PFSK-1 (cell line): ENCODE data around the gene HHLA2. TPM values are rescaled to one million over a fixed set of nuclear protein-coding genes. Genes with fewer than 3 reads are reported as not detected.

ENCODE experiments used
- FOXP2 ChIP-seq: optimal IDR thresholded peaks from 2 replicates; pipeline ENCODE3; 2011; ENCODE audit warnings: borderline replicate concordance, control low read depth, inconsistent platforms; ENCODE audit not compliant: insufficient read depth; ENCODE audit errors: extremely low read length, extremely low read depth
- POLR2AphosphoS5 ChIP-seq: IDR thresholded peaks from 2 replicates; pipeline ENCODE4 v1.6.1; 2012; ENCODE audit warnings: low read depth, mild to moderate bottlenecking, control low read depth, low read length, moderate library complexity
- REST ChIP-seq, 2 experiments: IDR thresholded peaks; 2 replicates each; pipeline versions ENCODE4 v1.6.1 to v1.8.0; 2011 to 2012; ENCODE audit warnings: low read depth in 2 of 2, low read length in 2 of 2, control low read depth in 1 of 2, inconsistent platforms in 1 of 2, mild to moderate bottlenecking in 1 of 2, moderate library complexity in 1 of 2; ENCODE audit not compliant: insufficient read depth in 1 of 2
- SIN3A ChIP-seq: IDR thresholded peaks from 2 replicates; pipeline ENCODE4 v1.6.1; 2012; ENCODE audit warnings: mild to moderate bottlenecking, low read length, moderate library complexity, borderline replicate concordance; ENCODE audit not compliant: insufficient read depth
- TAF1 ChIP-seq: IDR thresholded peaks from 2 replicates; pipeline ENCODE4 v1.6.1; 2012; ENCODE audit warnings: low read length, control low read depth, borderline replicate concordance; ENCODE audit not compliant: insufficient read depth
- polyA plus RNA-seq: library from polyadenylated mRNA; unstranded; fragments of >200 nt; gene quantifications from one replicate; pipeline ENCODE4 v1.2.1, GENCODE V29; 2012; ENCODE audit warnings: low read depth, missing spikeins; ENCODE audit not compliant: insufficient read length

Gene HHLA2
- polyA plus RNA-seq: not detected

DNA sequence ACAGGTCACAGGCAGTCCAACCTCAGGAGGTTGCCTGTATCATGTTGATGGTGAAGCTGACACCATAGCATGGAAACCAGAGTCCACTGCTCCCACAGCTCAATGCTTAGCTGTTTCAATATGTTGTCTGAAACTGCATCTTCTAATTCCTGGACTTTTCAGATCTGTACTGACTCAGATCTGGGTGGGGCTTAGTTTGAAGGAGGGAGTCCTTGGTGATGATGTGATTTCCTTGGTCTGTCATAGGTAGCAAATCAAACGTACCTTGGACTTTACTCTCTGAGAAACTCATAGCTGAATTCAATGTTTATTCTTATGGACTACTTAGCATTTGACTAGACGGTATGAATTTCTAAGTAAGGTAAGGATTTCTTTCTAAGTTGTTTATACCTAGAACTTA is at the start of gene HHLA2:
TSS of gene HHLA2 (plus strand) at position 310 of the 400 bp plus-strand sequence. CDS start 55,266 bp downstream, outside the sequence.
- no peak for TF ChIP-seq TAF1
- TF ChIP-seq FOXP2: no peak
- no peak for TF ChIP-seq REST (IDR thresholded peaks at IDR 0.05; ENCODE audit: insufficient read depth in 1 of 2, low read depth in 2 of 2, low read length in 2 of 2)
- TF ChIP-seq SIN3A: no peak
- TF ChIP-seq POLR2AphosphoS5: no peak

DNA sequence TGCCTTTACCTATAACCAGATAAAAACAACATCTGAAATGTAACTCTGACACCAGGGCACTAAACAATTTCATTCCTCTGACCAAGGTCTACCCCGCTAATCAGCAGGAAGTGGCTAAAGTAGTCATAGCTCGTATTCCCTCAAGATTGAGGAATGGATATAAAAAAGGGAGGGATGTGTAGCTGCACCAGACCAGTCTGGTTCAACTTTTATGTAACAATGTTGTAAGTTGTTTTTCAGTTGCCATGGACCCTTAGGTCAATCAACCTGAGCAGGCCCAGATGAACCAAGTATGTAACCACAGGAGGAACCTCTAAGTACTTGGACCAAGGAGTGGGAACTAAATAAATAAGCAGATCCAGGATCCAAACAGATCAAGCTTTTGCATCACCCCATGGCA is 45.7 kb upstream of the HHLA2 start:
- TF ChIP-seq POLR2AphosphoS5 (no peak), REST (IDR thresholded peaks at IDR 0.05; ENCODE audit: insufficient read depth in 1 of 2, low read depth in 2 of 2, low read length in 2 of 2) (no peak), TAF1 (no peak), SIN3A (no peak), FOXP2 (no peak)

GRCh38 chr3:108251265-108251664 is 45.1 kb upstream of the HHLA2 start:
- no peak for TF ChIP-seq REST (IDR thresholded peaks at IDR 0.05; ENCODE audit: insufficient read depth in 1 of 2, low read depth in 2 of 2, low read length in 2 of 2)
- no peak for TF ChIP-seq FOXP2
- no peak for TF ChIP-seq SIN3A
- TF ChIP-seq TAF1: no peak
- no peak for TF ChIP-seq POLR2AphosphoS5

- TF ChIP-seq REST (IDR thresholded peaks at IDR 0.05; ENCODE audit: insufficient read depth in 1 of 2, low read depth in 2 of 2, low read length in 2 of 2): no peak
- no peak for TF ChIP-seq FOXP2
- no peak for TF ChIP-seq POLR2AphosphoS5
- TF ChIP-seq SIN3A: no peak
- TF ChIP-seq TAF1: no peak
Observed at GRCh38 chr3:108251844-108252243, 44.5 kb upstream of the HHLA2 start.

DNA sequence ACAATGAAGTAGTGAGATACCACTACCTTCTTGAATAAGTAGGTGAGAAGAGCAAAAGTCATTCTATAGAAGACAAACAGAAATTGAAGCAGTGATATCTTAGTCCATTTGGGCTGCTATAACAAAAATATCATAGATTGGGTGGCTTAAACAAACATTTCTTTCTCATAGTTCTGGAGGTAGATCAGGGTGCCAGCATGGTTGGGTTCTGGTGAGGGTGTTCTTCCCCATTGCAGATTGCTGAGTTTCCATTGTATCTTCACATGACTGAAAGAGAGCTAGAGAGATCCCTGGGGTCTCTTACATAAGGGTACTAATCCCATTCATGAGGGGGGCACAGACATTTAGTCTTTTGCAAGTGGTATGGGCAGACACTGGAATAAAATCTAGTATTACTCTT is 41.2 kb upstream of the HHLA2 start:
- TF ChIP-seq TAF1: no peak
- TF ChIP-seq POLR2AphosphoS5: no peak
- no peak for TF ChIP-seq REST (IDR thresholded peaks at IDR 0.05; ENCODE audit: insufficient read depth in 1 of 2, low read depth in 2 of 2, low read length in 2 of 2)
- no peak for TF ChIP-seq FOXP2
- TF ChIP-seq SIN3A: no peak
